Astrocyte (in vitro differentiated cells and primary cell): ENCODE data around the gene TSACC. TPM values are rescaled to one million over a fixed set of nuclear protein-coding genes. Genes with fewer than 3 reads are reported as not detected.

Experiments
- DNase-seq: peaks from one replicate; pipeline ENCODE4 v3.0.0-alpha.2; 2010; ENCODE audit warnings: low read depth
- FAIRE-seq: peaks from 2 replicates; lab custom pipeline; 2011; peaks lifted over from hg19 to GRCh38; lab: Jason Lieb, UNC
- H2AFZ ChIP-seq: 2 replicates; pipeline ENCODE4 v1.6.0; 2012; ENCODE audit warnings: low read depth, low read length, inconsistent platforms
- H3K27ac ChIP-seq: 2 replicates; pipeline ENCODE4 v1.5.1; 2011; ENCODE audit warnings: low read depth, low read length, inconsistent platforms
- H3K27me3 ChIP-seq: 2 replicates; pipeline ENCODE4 v1.6.0; 2011; ENCODE audit warnings: low read length, inconsistent platforms; ENCODE audit not compliant: insufficient read depth
- H3K36me3 ChIP-seq: 2 replicates; pipeline ENCODE4 v1.5.1; 2011; ENCODE audit warnings: low read length, inconsistent platforms; ENCODE audit not compliant: insufficient read depth
- H3K4me1 ChIP-seq: 2 replicates; pipeline ENCODE4 v1.5.1; 2011; ENCODE audit warnings: low read length, inconsistent platforms; ENCODE audit not compliant: insufficient read depth
- H3K4me2 ChIP-seq: 2 replicates; pipeline ENCODE4 v1.6.0; 2012; ENCODE audit warnings: low read length, inconsistent platforms
- H3K4me3 ChIP-seq: 2 replicates; pipeline ENCODE4 v1.5.1; 2011; ENCODE audit warnings: low read depth, mild to moderate bottlenecking, low read length, inconsistent platforms; ENCODE audit not compliant: insufficient read depth
- H3K79me2 ChIP-seq: 2 replicates; pipeline ENCODE4 v1.6.0; 2012; ENCODE audit warnings: mild to moderate bottlenecking, low read length, inconsistent platforms; ENCODE audit not compliant: insufficient read depth
- H3K9ac ChIP-seq: 2 replicates; pipeline ENCODE4 v1.6.0; 2012; ENCODE audit warnings: mild to moderate bottlenecking, low read length, inconsistent platforms
- H3K9me3 ChIP-seq: 2 replicates; pipeline ENCODE4 v1.5.1; 2012; ENCODE audit warnings: low read depth, mild to moderate bottlenecking, low read length, inconsistent platforms; ENCODE audit not compliant: insufficient read depth
- H4K20me1 ChIP-seq: 2 replicates; pipeline ENCODE4 v1.6.0; 2012; ENCODE audit warnings: low read length, inconsistent platforms; ENCODE audit not compliant: insufficient read depth
- H3K27ac Mint-ChIP-seq: one replicate; pipeline ENCODE4 v1.8.0; 2021; ENCODE audit warnings: mild to moderate bottlenecking, mixed read lengths; ENCODE audit not compliant: unreplicated experiment
- H3K27me3 Mint-ChIP-seq: one replicate; pipeline ENCODE4 v1.8.0; 2021; ENCODE audit warnings: low read depth, mixed read lengths; ENCODE audit not compliant: unreplicated experiment
- H3K36me3 Mint-ChIP-seq: one replicate; pipeline ENCODE4 v1.8.0; 2021; ENCODE audit warnings: low read depth, mixed read lengths; ENCODE audit not compliant: unreplicated experiment
- H3K4me1 Mint-ChIP-seq: one replicate; pipeline ENCODE4 v1.8.0; 2021; ENCODE audit warnings: low read depth, mixed read lengths; ENCODE audit not compliant: unreplicated experiment
- H3K4me3 Mint-ChIP-seq: one replicate; pipeline ENCODE4 v1.8.0; 2021; ENCODE audit warnings: mild to moderate bottlenecking, moderate library complexity, mixed read lengths; ENCODE audit not compliant: unreplicated experiment
- H3K9me3 Mint-ChIP-seq: one replicate; pipeline ENCODE4 v1.8.0; 2021; ENCODE audit warnings: mild to moderate bottlenecking, mixed read lengths; ENCODE audit not compliant: unreplicated experiment
- CTCF ChIP-seq: IDR thresholded peaks from 2 replicates; pipeline ENCODE4 v1.5.1; 2011; ENCODE audit warnings: low read depth, mild to moderate bottlenecking, inconsistent platforms, low read length, moderate library complexity; ENCODE audit not compliant: insufficient read depth
- EZH2 ChIP-seq: IDR thresholded peaks from 2 replicates; pipeline ENCODE4 v1.6.1; 2012; ENCODE audit warnings: mild to moderate bottlenecking, low read length, inconsistent platforms; ENCODE audit not compliant: insufficient read depth
- total RNA-seq: library from RNA; stranded (reverse); gene quantifications from 2 replicates; pipeline ENCODE4 v1.2.1, GENCODE V29; 2021

Gene TSACC
- total RNA-seq, 1 donor from 2014 or later = 1.0 TPM

DNA sequence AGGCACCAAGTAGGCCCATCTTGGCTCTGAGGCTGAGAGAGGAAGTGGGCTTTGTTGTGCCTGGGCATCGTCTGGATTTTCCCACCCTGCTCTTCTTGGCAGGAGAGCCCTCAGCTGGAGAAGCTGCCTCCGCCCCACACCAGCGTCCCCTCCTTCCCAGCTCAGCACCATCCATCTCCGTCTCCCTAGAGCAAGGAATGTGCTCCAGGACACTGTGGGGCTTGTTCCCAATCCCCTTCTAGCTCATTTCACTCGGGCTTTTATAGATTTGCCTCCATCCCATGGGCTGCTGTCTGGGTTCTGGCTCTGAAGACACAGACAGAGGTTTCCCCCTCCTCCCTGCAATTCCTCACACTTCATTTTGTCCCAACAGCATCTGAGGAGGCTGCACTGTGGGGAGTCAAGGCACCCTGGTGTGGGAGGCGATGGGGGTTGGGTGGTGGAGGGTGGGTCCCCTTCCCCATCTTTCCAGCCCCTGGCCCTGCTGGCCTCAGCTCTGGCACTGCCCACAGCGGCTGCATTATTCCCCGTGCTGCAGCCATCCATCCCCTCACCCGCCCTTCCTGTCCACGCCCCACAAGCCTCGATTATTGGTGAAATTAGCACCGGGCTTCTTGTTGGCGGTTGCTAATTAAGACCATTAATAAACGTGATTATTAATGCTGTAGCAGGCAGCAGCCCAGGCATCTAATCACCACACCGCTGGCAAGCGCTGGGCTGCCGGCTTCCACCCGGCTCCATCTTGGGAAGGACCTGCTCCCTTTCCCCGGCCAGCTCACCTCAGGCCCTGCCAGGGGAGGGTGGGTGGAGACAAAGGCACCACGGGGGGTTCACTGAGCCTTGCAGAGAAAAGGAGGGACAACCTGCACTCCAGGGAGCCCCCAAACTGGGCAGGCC lies 52.4 kb downstream of the TSACC start:
- no peaks in the 10 kb centered on the region for H3K36me3 ChIP-seq
- Mint-ChIP-seq H3K9me3 (peaks cover 3% of the 10 kb centered on the region), H3K4me1 (no peaks in the 10 kb centered on the region), H3K36me3 (no peaks in the 10 kb centered on the region), H3K4me3 (no peak overlapping the region), H3K27ac (no peak overlapping the region), H3K27me3 (peaks cover 53% of the 10 kb centered on the region)
- H3K4me3 ChIP-seq = no peak overlapping the region
- no peak overlapping the region for H2AFZ ChIP-seq
- H3K79me2 ChIP-seq = no peaks in the 10 kb centered on the region
- no peak overlapping the region for H3K4me2 ChIP-seq
- DNase-seq = no peak
- H3K9ac ChIP-seq = no peak overlapping the region
- peaks cover 3% of the 10 kb centered on the region for H3K4me1 ChIP-seq
- H3K27ac ChIP-seq = no peak overlapping the region
- no peaks in the 10 kb centered on the region for H4K20me1 ChIP-seq
- no peaks in the 10 kb centered on the region for H3K9me3 ChIP-seq
- H3K27me3 ChIP-seq = peaks cover 26% of the 10 kb centered on the region
- FAIRE-seq = no peak
- no peak for TF ChIP-seq CTCF
- peak; percentile 48 for TF ChIP-seq EZH2

DNA sequence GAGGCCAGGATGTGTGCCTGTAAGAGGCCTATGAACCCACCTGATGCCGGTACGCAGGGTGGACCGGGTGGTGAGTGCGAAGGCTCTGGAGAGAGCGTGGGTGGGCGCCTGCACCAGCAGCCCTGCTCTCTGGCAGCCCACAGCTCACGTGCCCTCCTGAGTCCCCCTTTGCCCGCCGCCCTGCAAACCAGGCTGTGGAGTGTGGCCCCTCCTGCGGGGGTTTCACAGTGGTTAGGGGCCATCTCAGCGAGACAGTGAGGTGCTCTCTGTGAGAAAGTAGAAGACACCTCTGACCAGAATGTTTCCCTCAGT lies 53.0 kb downstream of the TSACC start:
- Mint-ChIP-seq H3K9me3 (peaks cover 3% of the 10 kb centered on the region), H3K36me3 (no peaks in the 10 kb centered on the region), H3K27ac (no peak overlapping the region), H3K4me1 (no peaks in the 10 kb centered on the region), H3K4me3 (no peak overlapping the region), H3K27me3 (peaks cover 50% of the 10 kb centered on the region)
- Histone ChIP-seq H3K4me3 (no peak overlapping the region), H3K27me3 (peaks cover 26% of the 10 kb centered on the region), H3K9me3 (no peaks in the 10 kb centered on the region), H3K27ac (no peak overlapping the region), H2AFZ (no peak overlapping the region), H4K20me1 (no peaks in the 10 kb centered on the region), H3K9ac (no peak overlapping the region), H3K36me3 (no peaks in the 10 kb centered on the region), H3K79me2 (no peaks in the 10 kb centered on the region), H3K4me1 (peaks cover 3% of the 10 kb centered on the region), H3K4me2 (no peak overlapping the region)
- DNase-seq = no peak
- TF ChIP-seq EZH2 (no peak), CTCF (no peak)
- FAIRE-seq = no peak

- DNase-seq = no peak
- Histone ChIP-seq H3K27me3 (peaks cover 26% of the 10 kb centered on the region), H3K27ac (no peak overlapping the region), H3K4me1 (peaks cover 3% of the 10 kb centered on the region), H3K4me2 (no peak overlapping the region), H3K79me2 (no peaks in the 10 kb centered on the region), H3K36me3 (no peaks in the 10 kb centered on the region), H2AFZ (no peak overlapping the region), H3K9me3 (no peaks in the 10 kb centered on the region), H4K20me1 (no peaks in the 10 kb centered on the region), H3K4me3 (no peak overlapping the region), H3K9ac (no peak overlapping the region)
- H3K4me3 Mint-ChIP-seq = no peak overlapping the region
- H3K36me3 Mint-ChIP-seq = no peaks in the 10 kb centered on the region
- H3K4me1 Mint-ChIP-seq = no peaks in the 10 kb centered on the region
- TF ChIP-seq CTCF (no peak), EZH2 (no peak)
- no peak overlapping the region for H3K27ac Mint-ChIP-seq
- FAIRE-seq = no peak
- H3K27me3 Mint-ChIP-seq = peaks cover 47% of the 10 kb centered on the region
- H3K9me3 Mint-ChIP-seq = peaks cover 3% of the 10 kb centered on the region
Measured at GRCh38 chr1:156391701-156392100, 53.4 kb downstream of the TSACC start.
